ENCODE results near the gene EXOC3.

GRCh38 chr5:516338-516925, 73.5 kb downstream of the EXOC3 start:
- TF ChIP-seq NFRKB (IDR thresholded peaks at IDR 0.05) (no peak), SUZ12 (IDR thresholded peaks at IDR 0.05) (no peak), FOXK2 (IDR thresholded peaks at IDR 0.05) (no peak), BHLHE40 (IDR thresholded peaks at IDR 0.05; ENCODE audit: borderline replicate concordance) (no peak), SP1 (IDR thresholded peaks at IDR 0.05) (no peak), CTBP1 (IDR thresholded peaks at IDR 0.05; ENCODE audit: borderline replicate concordance) (no peak), FOXM1 (IDR thresholded peaks at IDR 0.05; ENCODE audit: borderline replicate concordance) (no peak), TARDBP (IDR thresholded peaks at IDR 0.05) (no peak), ELF4 (IDR thresholded peaks at IDR 0.05) (no peak), ZNF384 (IDR thresholded peaks at IDR 0.05) (no peak), HDGF (IDR thresholded peaks at IDR 0.05; ENCODE audit: borderline replicate concordance) (no peak), FOXA1 (IDR thresholded peaks at IDR 0.05) (no peak), LEF1 (IDR thresholded peaks at IDR 0.05; ENCODE audit: borderline replicate concordance) (no peak), ARNT (IDR thresholded peaks at IDR 0.05) (no peak)
